Astrocyte (in vitro differentiated cells and primary cell): ENCODE results near the gene TMPRSS13. TPM values are rescaled to one million over a fixed set of nuclear protein-coding genes. Genes with fewer than 3 reads are reported as not detected.

Experiments used
- DNase-seq: peaks from one replicate; pipeline ENCODE4 v3.0.0-alpha.2; 2010; ENCODE audit warnings: low read depth
- FAIRE-seq: peaks from 2 replicates; lab custom pipeline; 2011; peaks lifted over from hg19 to GRCh38; lab: Jason Lieb, UNC
- H2AFZ ChIP-seq: 2 replicates; pipeline ENCODE4 v1.6.0; 2012; ENCODE audit warnings: low read depth, low read length, inconsistent platforms
- H3K27ac ChIP-seq: 2 replicates; pipeline ENCODE4 v1.5.1; 2011; ENCODE audit warnings: low read depth, low read length, inconsistent platforms
- H3K27me3 ChIP-seq: 2 replicates; pipeline ENCODE4 v1.6.0; 2011; ENCODE audit warnings: low read length, inconsistent platforms; ENCODE audit not compliant: insufficient read depth
- H3K36me3 ChIP-seq: 2 replicates; pipeline ENCODE4 v1.5.1; 2011; ENCODE audit warnings: low read length, inconsistent platforms; ENCODE audit not compliant: insufficient read depth
- H3K4me1 ChIP-seq: 2 replicates; pipeline ENCODE4 v1.5.1; 2011; ENCODE audit warnings: low read length, inconsistent platforms; ENCODE audit not compliant: insufficient read depth
- H3K4me2 ChIP-seq: 2 replicates; pipeline ENCODE4 v1.6.0; 2012; ENCODE audit warnings: low read length, inconsistent platforms
- H3K4me3 ChIP-seq: 2 replicates; pipeline ENCODE4 v1.5.1; 2011; ENCODE audit warnings: low read depth, mild to moderate bottlenecking, low read length, inconsistent platforms; ENCODE audit not compliant: insufficient read depth
- H3K79me2 ChIP-seq: 2 replicates; pipeline ENCODE4 v1.6.0; 2012; ENCODE audit warnings: mild to moderate bottlenecking, low read length, inconsistent platforms; ENCODE audit not compliant: insufficient read depth
- H3K9ac ChIP-seq: 2 replicates; pipeline ENCODE4 v1.6.0; 2012; ENCODE audit warnings: mild to moderate bottlenecking, low read length, inconsistent platforms
- H3K9me3 ChIP-seq: 2 replicates; pipeline ENCODE4 v1.5.1; 2012; ENCODE audit warnings: low read depth, mild to moderate bottlenecking, low read length, inconsistent platforms; ENCODE audit not compliant: insufficient read depth
- H4K20me1 ChIP-seq: 2 replicates; pipeline ENCODE4 v1.6.0; 2012; ENCODE audit warnings: low read length, inconsistent platforms; ENCODE audit not compliant: insufficient read depth
- H3K27ac Mint-ChIP-seq: one replicate; pipeline ENCODE4 v1.8.0; 2021; ENCODE audit warnings: mild to moderate bottlenecking, mixed read lengths; ENCODE audit not compliant: unreplicated experiment
- H3K27me3 Mint-ChIP-seq: one replicate; pipeline ENCODE4 v1.8.0; 2021; ENCODE audit warnings: low read depth, mixed read lengths; ENCODE audit not compliant: unreplicated experiment
- H3K36me3 Mint-ChIP-seq: one replicate; pipeline ENCODE4 v1.8.0; 2021; ENCODE audit warnings: low read depth, mixed read lengths; ENCODE audit not compliant: unreplicated experiment
- H3K4me1 Mint-ChIP-seq: one replicate; pipeline ENCODE4 v1.8.0; 2021; ENCODE audit warnings: low read depth, mixed read lengths; ENCODE audit not compliant: unreplicated experiment
- H3K4me3 Mint-ChIP-seq: one replicate; pipeline ENCODE4 v1.8.0; 2021; ENCODE audit warnings: mild to moderate bottlenecking, moderate library complexity, mixed read lengths; ENCODE audit not compliant: unreplicated experiment
- H3K9me3 Mint-ChIP-seq: one replicate; pipeline ENCODE4 v1.8.0; 2021; ENCODE audit warnings: mild to moderate bottlenecking, mixed read lengths; ENCODE audit not compliant: unreplicated experiment
- EZH2 ChIP-seq: IDR thresholded peaks from 2 replicates; pipeline ENCODE4 v1.6.1; 2012; ENCODE audit warnings: mild to moderate bottlenecking, low read length, inconsistent platforms; ENCODE audit not compliant: insufficient read depth
- total RNA-seq: library from RNA; stranded (reverse); gene quantifications from 2 replicates; pipeline ENCODE4 v1.2.1, GENCODE V29; 2021
- TF ChIP-seq, protein P1 (sequence below): IDR thresholded peaks from 2 replicates; pipeline ENCODE4 v1.5.1; 2011; ENCODE audit warnings: low read depth, mild to moderate bottlenecking, inconsistent platforms, low read length, moderate library complexity; ENCODE audit not compliant: insufficient read depth

The TMPRSS13 gene
- total RNA-seq, 1 donor from 2014 or later, result 0.66 TPM

DNA sequence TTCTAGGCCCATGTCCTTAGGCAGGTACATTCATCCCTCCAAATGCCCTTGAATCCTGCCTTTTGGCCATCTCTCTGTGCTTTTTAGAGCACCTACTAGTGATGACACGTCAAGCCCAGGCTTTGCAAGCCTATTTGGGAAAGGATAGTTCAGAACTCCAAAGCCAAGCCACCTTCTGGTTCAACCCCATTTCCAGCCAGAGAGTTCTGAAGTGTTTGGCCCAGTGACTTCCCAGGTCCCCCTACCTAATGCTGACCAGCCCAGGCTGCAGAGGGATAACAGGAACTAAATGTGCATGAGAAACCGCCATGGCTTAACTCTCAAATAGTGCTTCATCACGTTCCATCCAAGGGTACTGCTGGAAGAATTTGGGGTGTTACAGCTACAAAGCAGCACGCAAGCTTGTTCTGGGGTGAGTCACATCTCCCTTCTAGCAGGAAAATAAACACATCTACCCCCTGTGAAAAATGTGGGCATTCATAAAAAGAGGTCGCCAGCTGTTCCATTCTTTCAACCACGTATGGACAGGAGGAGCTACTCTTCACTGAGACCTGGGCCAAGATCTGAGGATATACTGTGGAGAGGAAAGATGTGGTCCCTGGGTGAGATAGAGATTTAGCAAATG is 50.8 kb downstream of the TMPRSS13 start:
- no peaks in the 10 kb centered on the region for H3K36me3 ChIP-seq
- Mint-ChIP-seq H3K4me1 (peaks cover 4% of the 10 kb centered on the region), H3K4me3 (no peak overlapping the region), H3K27ac (no peak overlapping the region), H3K27me3 (peaks cover 81% of the 10 kb centered on the region), H3K36me3 (no peaks in the 10 kb centered on the region), H3K9me3 (peaks cover 3% of the 10 kb centered on the region)
- no peak overlapping the region for H2AFZ ChIP-seq
- no peaks in the 10 kb centered on the region for H3K9me3 ChIP-seq
- no peak overlapping the region for H3K27ac ChIP-seq
- H3K4me2 ChIP-seq, result no peak overlapping the region
- peaks cover 4% of the 10 kb centered on the region for H4K20me1 ChIP-seq
- no peak for DNase-seq
- TF ChIP-seq EZH2, result no peak
- TF ChIP-seq, protein P1, sequence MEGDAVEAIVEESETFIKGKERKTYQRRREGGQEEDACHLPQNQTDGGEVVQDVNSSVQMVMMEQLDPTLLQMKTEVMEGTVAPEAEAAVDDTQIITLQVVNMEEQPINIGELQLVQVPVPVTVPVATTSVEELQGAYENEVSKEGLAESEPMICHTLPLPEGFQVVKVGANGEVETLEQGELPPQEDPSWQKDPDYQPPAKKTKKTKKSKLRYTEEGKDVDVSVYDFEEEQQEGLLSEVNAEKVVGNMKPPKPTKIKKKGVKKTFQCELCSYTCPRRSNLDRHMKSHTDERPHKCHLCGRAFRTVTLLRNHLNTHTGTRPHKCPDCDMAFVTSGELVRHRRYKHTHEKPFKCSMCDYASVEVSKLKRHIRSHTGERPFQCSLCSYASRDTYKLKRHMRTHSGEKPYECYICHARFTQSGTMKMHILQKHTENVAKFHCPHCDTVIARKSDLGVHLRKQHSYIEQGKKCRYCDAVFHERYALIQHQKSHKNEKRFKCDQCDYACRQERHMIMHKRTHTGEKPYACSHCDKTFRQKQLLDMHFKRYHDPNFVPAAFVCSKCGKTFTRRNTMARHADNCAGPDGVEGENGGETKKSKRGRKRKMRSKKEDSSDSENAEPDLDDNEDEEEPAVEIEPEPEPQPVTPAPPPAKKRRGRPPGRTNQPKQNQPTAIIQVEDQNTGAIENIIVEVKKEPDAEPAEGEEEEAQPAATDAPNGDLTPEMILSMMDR, result no peak
- no peak overlapping the region for H3K4me3 ChIP-seq
- no peaks in the 10 kb centered on the region for H3K79me2 ChIP-seq
- no peak for FAIRE-seq
- H3K9ac ChIP-seq, result no peak overlapping the region
- peaks cover 5% of the 10 kb centered on the region for H3K4me1 ChIP-seq
- H3K27me3 ChIP-seq, result peaks cover 56% of the 10 kb centered on the region

DNA sequence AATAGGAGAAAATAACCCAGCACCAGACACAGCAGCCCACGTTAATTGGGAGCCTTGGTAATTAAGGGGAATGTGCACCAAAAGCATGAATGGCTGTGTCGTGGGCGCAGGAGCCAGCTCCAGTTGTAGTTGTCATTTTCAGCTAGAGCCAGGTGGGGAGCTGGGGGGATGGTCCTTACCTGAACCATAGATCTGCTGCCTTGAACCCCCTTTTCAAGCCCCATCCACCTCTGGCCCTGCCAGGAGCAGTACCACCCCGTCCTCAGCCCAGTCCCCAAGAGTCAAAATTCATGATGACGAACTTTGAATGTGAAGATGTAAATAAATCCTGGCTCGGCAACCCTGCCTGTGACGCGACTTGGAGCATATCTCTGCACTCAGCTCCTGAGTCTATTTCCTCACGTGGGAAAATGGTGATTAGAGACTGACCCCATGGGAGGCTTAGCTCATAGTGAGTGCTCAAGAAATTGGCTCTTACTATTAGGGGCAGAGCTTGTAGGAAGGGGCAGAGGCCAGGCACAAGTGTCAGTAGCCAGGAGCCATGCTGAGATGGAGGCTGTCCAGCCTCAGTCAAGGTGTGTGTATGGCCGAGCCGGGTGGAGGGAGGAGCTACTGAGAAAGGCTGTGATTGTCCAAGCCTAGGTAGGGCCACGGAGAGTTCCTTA is 52.0 kb downstream of the TMPRSS13 start:
- Histone ChIP-seq H3K79me2 (no peaks in the 10 kb centered on the region), H3K4me3 (peak overlapping the region; percentile 48), H4K20me1 (peaks cover 4% of the 10 kb centered on the region), H3K27me3 (peaks cover 64% of the 10 kb centered on the region), H3K27ac (no peak overlapping the region), H3K9me3 (no peaks in the 10 kb centered on the region), H3K9ac (peak overlapping the region; percentile 54), H3K4me2 (peak overlapping the region; percentile 89), H2AFZ (peak overlapping the region; percentile 59), H3K36me3 (no peaks in the 10 kb centered on the region), H3K4me1 (peaks cover 5% of the 10 kb centered on the region)
- FAIRE-seq (no peak), DNase-seq (no peak)
- peaks cover 6% of the 10 kb centered on the region for H3K9me3 Mint-ChIP-seq
- no peak overlapping the region for H3K27ac Mint-ChIP-seq
- peak overlapping the region; percentile 86 for H3K4me3 Mint-ChIP-seq
- no peaks in the 10 kb centered on the region for H3K36me3 Mint-ChIP-seq
- TF ChIP-seq EZH2, result no peak
- TF ChIP-seq, protein P1, result no peak
- H3K4me1 Mint-ChIP-seq, result peaks cover 7% of the 10 kb centered on the region
- H3K27me3 Mint-ChIP-seq, result peaks cover 81% of the 10 kb centered on the region
